PFSK-1 (cell line): ENCODE results near the gene RRAGD.

Experiments
- FOXP2 ChIP-seq: optimal IDR thresholded peaks from 2 replicates; pipeline ENCODE3; 2011; ENCODE audit warnings: borderline replicate concordance, control low read depth, inconsistent platforms; ENCODE audit not compliant: insufficient read depth; ENCODE audit errors: extremely low read length, extremely low read depth
- POLR2AphosphoS5 ChIP-seq: IDR thresholded peaks from 2 replicates; pipeline ENCODE4 v1.6.1; 2012; ENCODE audit warnings: low read depth, mild to moderate bottlenecking, control low read depth, low read length, moderate library complexity
- REST ChIP-seq, 2 experiments: IDR thresholded peaks; 2 replicates each; pipeline versions ENCODE4 v1.6.1 to v1.8.0; 2011 to 2012; ENCODE audit warnings: low read depth in 2 of 2, low read length in 2 of 2, control low read depth in 1 of 2, inconsistent platforms in 1 of 2, mild to moderate bottlenecking in 1 of 2, moderate library complexity in 1 of 2; ENCODE audit not compliant: insufficient read depth in 1 of 2
- SIN3A ChIP-seq: IDR thresholded peaks from 2 replicates; pipeline ENCODE4 v1.6.1; 2012; ENCODE audit warnings: mild to moderate bottlenecking, low read length, moderate library complexity, borderline replicate concordance; ENCODE audit not compliant: insufficient read depth
- TAF1 ChIP-seq: IDR thresholded peaks from 2 replicates; pipeline ENCODE4 v1.6.1; 2012; ENCODE audit warnings: low read length, control low read depth, borderline replicate concordance; ENCODE audit not compliant: insufficient read depth

RRAGD gene

GRCh38 chr6:89392823-89393222 is 19.2 kb downstream of the RRAGD start:
- no peak for TF ChIP-seq SIN3A
- TF ChIP-seq TAF1: no peak
- no peak for TF ChIP-seq REST (IDR thresholded peaks at IDR 0.05; ENCODE audit: insufficient read depth in 1 of 2, low read depth in 2 of 2, low read length in 2 of 2)
- TF ChIP-seq POLR2AphosphoS5: no peak
- no peak for TF ChIP-seq FOXP2

- TF ChIP-seq SIN3A (no peak), POLR2AphosphoS5 (no peak), REST (IDR thresholded peaks at IDR 0.05; ENCODE audit: insufficient read depth in 1 of 2, low read depth in 2 of 2, low read length in 2 of 2) (no peak), FOXP2 (no peak), TAF1 (no peak)
Observed at GRCh38 chr6:89388846-89389245, 23.2 kb downstream of the RRAGD start.

- TF ChIP-seq SIN3A: no peak
- TF ChIP-seq TAF1: no peak
- no peak for TF ChIP-seq POLR2AphosphoS5
Observed at GRCh38 chr6:89387516-89388201, 24.4 kb downstream of the RRAGD start.

GRCh38 chr6:89386917-89387491 is 25.1 kb downstream of the RRAGD start:
- TF ChIP-seq REST (IDR thresholded peaks at IDR 0.05; ENCODE audit: insufficient read depth in 1 of 2, low read depth in 2 of 2, low read length in 2 of 2): no peak
- TF ChIP-seq FOXP2: no peak
- TF ChIP-seq POLR2AphosphoS5: no peak
- TF ChIP-seq TAF1: no peak
- TF ChIP-seq SIN3A: no peak

GRCh38 chr6:89385846-89386245 is 26.2 kb downstream of the RRAGD start:
- TF ChIP-seq FOXP2 (no peak), REST (IDR thresholded peaks at IDR 0.05; ENCODE audit: insufficient read depth in 1 of 2, low read depth in 2 of 2, low read length in 2 of 2) (no peak), POLR2AphosphoS5 (no peak), TAF1 (no peak), SIN3A (no peak)
